HepG2 (cell line): ENCODE data around the gene LRRFIP2. TPM values are rescaled to one million over a fixed set of nuclear protein-coding genes. Genes with fewer than 3 reads are reported as not detected.

ENCODE experiments used
- ATAC-seq: fragments of 200-7000 bp; cut with Tn5 transposase; 3 replicates; pipeline ENCODE4 v1.9.1; 2020; ENCODE audit warnings: mild to moderate bottlenecking, moderate library complexity
- BruUV-seq: library from RNA; stranded (reverse); fragments of 400-500 nt; replicated peaks from 2 replicates; lab custom pipeline; 2021; lab: Mats Ljungman, UMichigan
- CTCF ChIA-PET: fragments of 300-600 bp; formaldehyde crosslinking; extraction: SDS; loops from one replicate; lab custom pipeline; 2021; ENCODE audit warnings: low total read pairs, inconsistent platforms, low intra/inter-chr PET ratio; lab: Yijun Ruan, JAX
- POLR2A ChIA-PET: fragments of 350-600 bp; sonication (Branson Sonifier 250); formaldehyde crosslinking; loops from one replicate; lab custom pipeline; 2020; ENCODE audit warnings: antibody characterized with exemption, inconsistent platforms; lab: Yijun Ruan, JAX
- DNase-seq: peaks from one replicate; pipeline ENCODE4 v3.0.0-alpha.2; 2015; ENCODE audit warnings: low spot score
- FAIRE-seq: peaks from 3 replicates; lab custom pipeline; 2011; peaks lifted over from hg19 to GRCh38; lab: Jason Lieb, UNC
- H2AFZ ChIP-seq: one replicate; pipeline ENCODE4 v1.6.1; 2011; ENCODE audit warnings: low read length, inconsistent platforms
- H3K27ac ChIP-seq: fragments of 300-600 bp; 3 replicates; pipeline ENCODE4 v1.8.0; 2011; ENCODE audit warnings: mixed run types, mild to moderate bottlenecking, mixed read lengths, low read length, inconsistent platforms; ENCODE audit not compliant: insufficient read depth; ENCODE audit errors: extremely low read length
- H3K27me3 ChIP-seq, 2 experiments: fragments of 200-600 bp in 1 of 2; 2 replicates in 1 of 2; 3 replicates in 1 of 2; pipeline versions ENCODE4 v1.6.0 to v1.8.0; 2011; ENCODE audit warnings: low read length in 2 of 2, mild to moderate bottlenecking in 2 of 2, moderate library complexity in 2 of 2, inconsistent platforms in 1 of 2; ENCODE audit not compliant: insufficient read depth in 2 of 2, control insufficient read depth in 1 of 2
- H3K36me3 ChIP-seq, 2 experiments: fragments of 200-600 bp in 1 of 2; replicated peaks in 1 of 2; 2 replicates in 1 of 2; 3 replicates in 1 of 2; pipeline versions ENCODE4 v1.5.1 to v1.8.0; 2011; ENCODE audit warnings: low read length in 2 of 2, inconsistent platforms in 1 of 2; ENCODE audit not compliant: insufficient read depth in 2 of 2, control insufficient read depth in 1 of 2
- H3K4me1 ChIP-seq: 2 replicates; pipeline ENCODE4 v1.5.1; 2012; ENCODE audit warnings: low read length, inconsistent platforms; ENCODE audit not compliant: insufficient read depth
- H3K4me2 ChIP-seq: 2 replicates; pipeline ENCODE4 v1.6.0; 2011; ENCODE audit warnings: low read depth, low read length, inconsistent platforms
- H3K4me3 ChIP-seq, 3 experiments: fragments of 200-600 bp in 1 of 3; sonication (generic), shearing (Covaris generic) in 1 of 3; replicated peaks in 1 of 3; 2 replicates each; pipeline ENCODE4 v1.5.1; 2011 to 2016; ENCODE audit warnings: low read length in 3 of 3, inconsistent platforms in 2 of 3, low read depth in 2 of 3, mild to moderate bottlenecking in 2 of 3, control low read depth in 1 of 3, mixed read lengths in 1 of 3; ENCODE audit not compliant: insufficient read depth in 1 of 3
- H3K79me2 ChIP-seq: one replicate; pipeline ENCODE4 v1.6.1; 2011; ENCODE audit warnings: low read length, inconsistent platforms; ENCODE audit not compliant: insufficient read depth
- H3K9ac ChIP-seq: 2 replicates; pipeline ENCODE4 v1.6.0; 2011; ENCODE audit warnings: mild to moderate bottlenecking, low read depth, low read length, inconsistent platforms; ENCODE audit not compliant: insufficient read depth
- H3K9me3 ChIP-seq: 2 replicates; pipeline ENCODE4 v1.5.1; 2012; ENCODE audit warnings: mild to moderate bottlenecking, low read length
- H4K20me1 ChIP-seq: 2 replicates; pipeline ENCODE4 v1.6.0; 2011; ENCODE audit warnings: inconsistent platforms, mild to moderate bottlenecking, low read length, moderate library complexity; ENCODE audit not compliant: insufficient read depth
- ATF7-NPFF ChIP-seq: sonication (generic); formaldehyde crosslinking; IDR thresholded peaks from 2 replicates; pipeline ENCODE4 v1.8.1; 2023; ENCODE audit warnings: mild to moderate bottlenecking, low read depth, missing genetic modification reagents, moderate library complexity
- CENPX ChIP-seq: sonication (generic); formaldehyde crosslinking; IDR thresholded peaks from 2 replicates; pipeline ENCODE4 v1.9.0; 2021; ENCODE audit warnings: mild to moderate bottlenecking, missing genetic modification reagents, moderate library complexity
- EP300 ChIP-seq, 3 experiments: sonication (generic) in 1 of 3; formaldehyde crosslinking in 1 of 3; IDR thresholded peaks; 2 replicates each; pipeline versions ENCODE4 v1.5.1 to v1.6.1; 2011 to 2020; ENCODE audit warnings: low read depth in 2 of 3, low read length in 2 of 3, borderline replicate concordance in 1 of 3, improper control_type of control experiment in 1 of 3, mild to moderate bottlenecking in 1 of 3, missing genetic modification reagents in 1 of 3, moderate library complexity in 1 of 3
- IKZF1 ChIP-seq: fragments of 450-650 bp; IDR thresholded peaks from 2 replicates; pipeline ENCODE4 v1.7.1; 2016
- MLLT10 ChIP-seq: sonication (generic); formaldehyde crosslinking; IDR thresholded peaks from 2 replicates; pipeline ENCODE4 v1.4.0; 2020; ENCODE audit warnings: missing genetic modification reagents
- MTA3 ChIP-seq: sonication (generic); formaldehyde crosslinking; IDR thresholded peaks from 2 replicates; pipeline ENCODE4 v1.4.0; 2020; ENCODE audit warnings: missing genetic modification reagents
- THRA ChIP-seq: sonication (generic); formaldehyde crosslinking; IDR thresholded peaks from 2 replicates; pipeline ENCODE4 v1.4.0; 2020; ENCODE audit warnings: missing genetic modification reagents, borderline replicate concordance
- ZNF354B ChIP-seq: sonication (generic); formaldehyde crosslinking; IDR thresholded peaks from 2 replicates; pipeline ENCODE4 v1.8.0; 2022; ENCODE audit warnings: mild to moderate bottlenecking, missing genetic modification reagents
- ZNF572 ChIP-seq: sonication (generic); formaldehyde crosslinking; IDR thresholded peaks from 2 replicates; pipeline ENCODE4 v1.5.1; 2020; ENCODE audit warnings: mild to moderate bottlenecking, missing genetic modification reagents
- ZNF615 ChIP-seq: sonication (generic); formaldehyde crosslinking; IDR thresholded peaks from 2 replicates; pipeline ENCODE4 v1.5.0; 2020; ENCODE audit warnings: mild to moderate bottlenecking, missing genetic modification reagents, borderline replicate concordance
- ZNF746 ChIP-seq: sonication (generic); formaldehyde crosslinking; IDR thresholded peaks from 2 replicates; pipeline ENCODE4 v1.8.0; 2022; ENCODE audit warnings: mild to moderate bottlenecking, missing genetic modification reagents
- ZNF841 ChIP-seq: sonication (generic); formaldehyde crosslinking; IDR thresholded peaks from 2 replicates; pipeline ENCODE4 v1.8.1; 2023; ENCODE audit warnings: missing genetic modification reagents, borderline replicate concordance
- WGBS: methylation state at CpG from one replicate; pipeline ENCODE4 v1.1.6; 2017; ENCODE audit warnings: low lambda C conversion rate; 5-methylcytosine and 5-hydroxymethylcytosine counted together
- in situ Hi-C: cut with HindIII; loops from 2 replicates; pipeline ENCODE4 v1.10.0; 2017; ENCODE audit warnings: low pct_unique_long_range_greater_than_20kb; ENCODE audit not compliant: extremely low pct_ligation_motif_present
- intact Hi-C: fragments of 100-400 bp; cut with micrococcal nuclease; formaldehyde crosslinking; loops from one replicate; pipeline ENCODE4 v1.10.0; 2022; ENCODE audit not compliant: unreplicated experiment
- polyA plus RNA-seq, 8 experiments: library from polyadenylated mRNA; depleted of rRNA in 3 of 8; stranded (reverse) in 7 of 8; unstranded in 1 of 8; fragments of >200 nt; fragmentation: Illumina TruSeq in 4 of 8; extraction: Trizol in 4 of 8; gene quantifications; 2 replicates each; pipeline versions ENCODE4 v1.2.1 to v1.2.3, GENCODE V29; 2011 to 2016; ENCODE audit warnings: low read depth in 4 of 8, missing spikeins in 1 of 8, mixed read lengths in 1 of 8; ENCODE audit not compliant: insufficient read depth in 1 of 8
- total RNA-seq, 5 experiments: library from RNA; depleted of rRNA; stranded (reverse); fragments of >200 nt; fragmentation: Illumina TruSeq; extraction: Trizol; gene quantifications; 2 replicates each; pipeline ENCODE4 v1.2.3, GENCODE V29; 2016; ENCODE audit warnings: low read depth in 1 of 5
- TF ChIP-seq, protein P1 (sequence below): IDR thresholded peaks from 2 replicates; pipeline ENCODE4 v1.4.0; 2020; ENCODE audit warnings: mild to moderate bottlenecking, missing genetic modification reagents

Gene LRRFIP2
- total and polyA plus RNA-seq, 2 of the 13 experiments (the other 11 are each of a cell fraction or from before 2014, with no cell fraction given): 13.5 to 32.2 TPM

DNA sequence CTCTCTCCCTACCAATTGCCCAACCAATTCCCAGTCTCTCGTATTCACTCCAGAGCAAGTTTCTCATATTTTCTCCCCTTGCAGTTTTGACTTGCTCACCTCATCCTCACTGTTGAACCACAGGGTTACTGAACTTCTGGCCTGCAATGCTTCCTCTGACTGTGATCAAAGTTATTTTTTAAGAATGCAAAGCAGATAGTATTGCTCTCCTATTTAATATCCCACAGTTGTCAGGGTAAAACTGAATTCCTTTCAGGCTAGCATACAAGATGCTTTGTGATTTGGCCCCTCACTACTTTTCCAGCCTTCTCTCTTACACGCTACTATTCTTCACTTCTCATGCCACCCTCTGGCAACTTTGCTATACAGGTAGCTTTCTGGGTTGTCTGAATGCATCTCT lies 80.9 kb downstream of the LRRFIP2 start:
- 96% methylated on average over 2 of the region's 2 CpGs for WGBS
- H3K4me2 ChIP-seq: no peak overlapping the region
- H3K36me3 ChIP-seq: peaks cover 0 to 16% of the 10 kb centered on the region in 2 experiments; a peak in 3 of 5 replicates
- no peaks in the 10 kb centered on the region for H3K79me2 ChIP-seq
- H3K27ac ChIP-seq: no peak overlapping the region
- DNase-seq: no peak
- TF ChIP-seq THRA (CRISPR knock-in tag): no peak
- no peak for TF ChIP-seq MTA3 (CRISPR knock-in tag)
- TF ChIP-seq ZNF572 (CRISPR knock-in tag): no peak
- TF ChIP-seq ZNF841: no peak
- BruUV-seq: no TSS peak
- no peak overlapping the region for H3K4me3 ChIP-seq
- H3K4me1 ChIP-seq: peaks cover 19% of the 10 kb centered on the region
- H4K20me1 ChIP-seq: no peaks in the 10 kb centered on the region
- in situ Hi-C loops: no loop called here
- intact Hi-C loops: no loop called here
- CTCF ChIA-PET: no interaction called here
- ATAC-seq: no peak
- no peaks in the 10 kb centered on the region for H3K9me3 ChIP-seq
- FAIRE-seq: no peak
- POLR2A ChIA-PET: no interaction called here
- H3K27me3 ChIP-seq: no peaks in the 10 kb centered on the region
- no peak overlapping the region for H2AFZ ChIP-seq
- H3K9ac ChIP-seq: no peak overlapping the region

DNA sequence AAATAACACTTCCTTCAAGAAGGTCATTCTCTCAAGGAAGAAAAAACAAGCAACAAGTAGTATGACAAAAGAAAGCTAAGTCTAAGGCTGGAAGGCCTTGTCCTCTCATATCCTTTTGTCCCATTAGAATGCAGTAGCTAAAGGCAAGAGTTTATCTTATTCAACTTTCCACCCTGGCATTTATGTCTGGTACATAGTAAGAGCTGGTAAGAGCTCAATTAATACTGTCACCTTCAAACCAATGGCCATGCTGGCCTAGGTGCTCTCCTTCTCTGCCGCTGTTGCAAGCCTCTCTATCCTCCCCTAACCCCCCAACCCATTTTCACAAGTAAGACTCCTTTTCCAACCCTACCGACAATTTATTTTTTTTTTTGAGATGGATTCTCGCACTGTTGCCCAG lies 81.9 kb downstream of the LRRFIP2 start:
- Histone ChIP-seq H3K27ac (no peak overlapping the region), H3K4me1 (peaks cover 14% of the 10 kb centered on the region), H3K9ac (no peak overlapping the region), H2AFZ (no peak overlapping the region), H3K36me3 (peaks cover 0 to 22% of the 10 kb centered on the region in 2 experiments; a peak in 3 of 5 replicates)
- intact Hi-C loops: no loop called here
- CTCF ChIA-PET: no interaction called here
- TF ChIP-seq, protein P1, sequence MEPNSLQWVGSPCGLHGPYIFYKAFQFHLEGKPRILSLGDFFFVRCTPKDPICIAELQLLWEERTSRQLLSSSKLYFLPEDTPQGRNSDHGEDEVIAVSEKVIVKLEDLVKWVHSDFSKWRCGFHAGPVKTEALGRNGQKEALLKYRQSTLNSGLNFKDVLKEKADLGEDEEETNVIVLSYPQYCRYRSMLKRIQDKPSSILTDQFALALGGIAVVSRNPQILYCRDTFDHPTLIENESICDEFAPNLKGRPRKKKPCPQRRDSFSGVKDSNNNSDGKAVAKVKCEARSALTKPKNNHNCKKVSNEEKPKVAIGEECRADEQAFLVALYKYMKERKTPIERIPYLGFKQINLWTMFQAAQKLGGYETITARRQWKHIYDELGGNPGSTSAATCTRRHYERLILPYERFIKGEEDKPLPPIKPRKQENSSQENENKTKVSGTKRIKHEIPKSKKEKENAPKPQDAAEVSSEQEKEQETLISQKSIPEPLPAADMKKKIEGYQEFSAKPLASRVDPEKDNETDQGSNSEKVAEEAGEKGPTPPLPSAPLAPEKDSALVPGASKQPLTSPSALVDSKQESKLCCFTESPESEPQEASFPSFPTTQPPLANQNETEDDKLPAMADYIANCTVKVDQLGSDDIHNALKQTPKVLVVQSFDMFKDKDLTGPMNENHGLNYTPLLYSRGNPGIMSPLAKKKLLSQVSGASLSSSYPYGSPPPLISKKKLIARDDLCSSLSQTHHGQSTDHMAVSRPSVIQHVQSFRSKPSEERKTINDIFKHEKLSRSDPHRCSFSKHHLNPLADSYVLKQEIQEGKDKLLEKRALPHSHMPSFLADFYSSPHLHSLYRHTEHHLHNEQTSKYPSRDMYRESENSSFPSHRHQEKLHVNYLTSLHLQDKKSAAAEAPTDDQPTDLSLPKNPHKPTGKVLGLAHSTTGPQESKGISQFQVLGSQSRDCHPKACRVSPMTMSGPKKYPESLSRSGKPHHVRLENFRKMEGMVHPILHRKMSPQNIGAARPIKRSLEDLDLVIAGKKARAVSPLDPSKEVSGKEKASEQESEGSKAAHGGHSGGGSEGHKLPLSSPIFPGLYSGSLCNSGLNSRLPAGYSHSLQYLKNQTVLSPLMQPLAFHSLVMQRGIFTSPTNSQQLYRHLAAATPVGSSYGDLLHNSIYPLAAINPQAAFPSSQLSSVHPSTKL (CRISPR knock-in tag): no peak
- no peak for TF ChIP-seq EP300 (IDR thresholded peaks at IDR 0.05; ENCODE audit: low read depth in 2 of 2, low read length in 2 of 2)
- no peak for TF ChIP-seq EP300 (CRISPR knock-in tag; IDR thresholded peaks at IDR 0.05; ENCODE audit: borderline replicate concordance)
- TF ChIP-seq IKZF1: no peak
- no peak for TF ChIP-seq MLLT10 (CRISPR knock-in tag)
- TF ChIP-seq ATF7-NPFF (CRISPR knock-in tag): no peak
- no peak for TF ChIP-seq ZNF354B (CRISPR knock-in tag)
- no peak for TF ChIP-seq CENPX (CRISPR knock-in tag)
- TF ChIP-seq ZNF746 (CRISPR knock-in tag): no peak
- no peak for TF ChIP-seq ZNF615 (CRISPR knock-in tag)
- TF ChIP-seq, all 625 proteins: peak for 0
- POLR2A ChIA-PET: no interaction called here
- H3K79me2 ChIP-seq: no peaks in the 10 kb centered on the region
- in situ Hi-C loops: no loop called here
- no TSS peak for BruUV-seq
- ATAC-seq (no peak), DNase-seq (no peak), FAIRE-seq (no peak)
- no peaks in the 10 kb centered on the region for H3K9me3 ChIP-seq
- H4K20me1 ChIP-seq: no peaks in the 10 kb centered on the region
- H3K4me2 ChIP-seq: no peak overlapping the region
- no peak overlapping the region for H3K4me3 ChIP-seq
- no peaks in the 10 kb centered on the region for H3K27me3 ChIP-seq
- WGBS: 100% methylated on average over 3 of the region's 3 CpGs
